Memory B cell (primary cell): ENCODE measurements around the gene LDLRAD4.
A peak's percentile ranks its signal among the peaks of the same experiment; 100 is the strongest.

Experiments used
- ATAC-seq: fragments of 150-1000 bp; cut with Tn5 transposase; 2 replicates; pipeline ENCODE4 v1.10.0; 2021; ENCODE audit warnings: low read depth, mild to moderate bottlenecking, moderate library complexity
- DNase-seq, 2 donors: peaks; one replicate each; pipeline ENCODE4 v3.0.0; 2022; ENCODE audit warnings: low spot score in 2 of 2
- H3K27ac Mint-ChIP-seq: one replicate; pipeline ENCODE4 v1.8.0; 2022; ENCODE audit warnings: mild to moderate bottlenecking, moderate library complexity, mixed read lengths
- H3K27me3 Mint-ChIP-seq: one replicate; pipeline ENCODE4 v1.8.0; 2022; ENCODE audit warnings: mixed read lengths
- H3K36me3 Mint-ChIP-seq: one replicate; pipeline ENCODE4 v1.8.0; 2022; ENCODE audit warnings: mild to moderate bottlenecking, mixed read lengths
- H3K4me1 Mint-ChIP-seq: one replicate; pipeline ENCODE4 v1.8.0; 2022; ENCODE audit warnings: mixed read lengths
- H3K4me3 Mint-ChIP-seq: one replicate; pipeline ENCODE4 v1.8.0; 2022; ENCODE audit warnings: mild to moderate bottlenecking, moderate library complexity, mixed read lengths
- H3K9me3 Mint-ChIP-seq: one replicate; pipeline ENCODE4 v1.8.0; 2022; ENCODE audit warnings: mixed read lengths

LDLRAD4 gene

DNA sequence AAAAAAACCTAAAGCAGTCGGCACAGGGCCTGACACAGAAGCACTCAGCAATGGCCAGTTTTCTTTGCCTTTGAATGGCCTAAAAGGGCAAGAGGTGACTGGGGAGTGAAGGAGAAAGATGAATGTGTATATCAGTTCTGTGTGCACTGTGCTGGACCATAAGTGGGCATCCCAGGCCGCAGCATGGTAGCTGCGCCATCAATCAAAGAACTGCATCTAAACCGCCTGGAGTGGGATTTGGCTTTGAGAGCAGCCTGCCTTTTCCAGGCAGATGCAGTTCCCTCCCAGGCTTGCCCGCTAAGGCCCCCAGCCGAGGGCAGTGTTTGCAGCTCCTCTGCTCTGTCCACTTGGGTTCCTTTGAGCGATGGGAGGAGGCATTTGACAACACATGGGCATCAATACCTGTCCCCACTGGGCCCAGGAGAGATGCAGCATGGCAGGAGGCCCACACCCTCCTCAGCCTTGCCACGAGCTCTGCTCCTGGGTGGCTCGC, 363.7 kb downstream of the LDLRAD4 start:
- Mint-ChIP-seq H3K4me3 (no peak overlapping the region), H3K4me1 (peaks cover 34% of the 10 kb centered on the region), H3K27ac (no peak overlapping the region)

GRCh38 chr18:13583576-13584550, 365.3 kb downstream of the LDLRAD4 start:
- no peaks in the 10 kb centered on the region for H3K36me3 Mint-ChIP-seq
- peaks cover 30% of the 10 kb centered on the region for H3K4me1 Mint-ChIP-seq
- no peaks in the 10 kb centered on the region for H3K27me3 Mint-ChIP-seq
- ATAC-seq: no peak
- H3K9me3 Mint-ChIP-seq: no peaks in the 10 kb centered on the region
- H3K4me3 Mint-ChIP-seq: no peak overlapping the region
- DNase-seq: no peak
- H3K27ac Mint-ChIP-seq: peak overlapping the region; percentile 1

More for the DNA sequence above, 363.7 kb downstream of the LDLRAD4 start:
- H3K36me3 Mint-ChIP-seq: no peaks in the 10 kb centered on the region
- H3K27me3 Mint-ChIP-seq: no peaks in the 10 kb centered on the region
- no peaks in the 10 kb centered on the region for H3K9me3 Mint-ChIP-seq
- ATAC-seq: no peak
- no peak for DNase-seq

- no peaks in the 10 kb centered on the region for H3K27me3 Mint-ChIP-seq
- H3K27ac Mint-ChIP-seq: peak overlapping the region; percentile 86
- no peaks in the 10 kb centered on the region for H3K9me3 Mint-ChIP-seq
- no peak overlapping the region for H3K4me3 Mint-ChIP-seq
- H3K36me3 Mint-ChIP-seq: no peaks in the 10 kb centered on the region
- DNase-seq: no peak
- ATAC-seq: no peak
- peaks cover 31% of the 10 kb centered on the region for H3K4me1 Mint-ChIP-seq
Observed at GRCh38 chr18:13584825-13585224, 366.3 kb downstream of the LDLRAD4 start.

- DNase-seq (no peak), ATAC-seq (peak; percentile 93)
- Mint-ChIP-seq H3K36me3 (no peaks in the 10 kb centered on the region), H3K4me3 (peak overlapping the region; percentile 68), H3K9me3 (no peaks in the 10 kb centered on the region), H3K27me3 (no peaks in the 10 kb centered on the region), H3K4me1 (peaks cover 30% of the 10 kb centered on the region), H3K27ac (peak overlapping the region; percentile 86)
Observed at GRCh38 chr18:13585379-13586153, 367.0 kb downstream of the LDLRAD4 start.

GRCh38 chr18:13587001-13587400, 368.4 kb downstream of the LDLRAD4 start:
- Mint-ChIP-seq H3K4me1 (peaks cover 33% of the 10 kb centered on the region), H3K27ac (peak overlapping the region; percentile 18), H3K9me3 (no peaks in the 10 kb centered on the region), H3K36me3 (no peaks in the 10 kb centered on the region), H3K4me3 (no peak overlapping the region), H3K27me3 (no peaks in the 10 kb centered on the region)
- no peak for DNase-seq
- ATAC-seq: peak; percentile 13

DNA sequence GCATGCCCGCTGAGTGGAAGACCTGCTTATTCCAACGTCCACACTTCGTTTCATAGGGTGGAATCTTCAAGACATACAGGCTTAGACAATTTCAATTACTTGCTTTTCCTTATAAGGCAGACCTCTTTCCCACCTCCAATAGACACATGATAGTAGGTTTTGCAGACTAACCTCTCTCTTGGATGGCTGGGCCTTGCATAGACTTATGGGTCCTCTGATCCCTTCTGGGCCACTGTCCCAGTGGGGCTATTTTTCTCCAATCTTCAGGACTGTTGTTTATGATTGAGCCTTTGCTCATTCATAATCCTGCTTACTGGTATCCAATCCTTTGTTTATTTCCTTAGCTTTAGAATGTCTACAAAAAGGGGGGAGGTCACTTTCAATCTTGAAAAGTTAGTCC, 368.9 kb downstream of the LDLRAD4 start:
- no peak for ATAC-seq
- Mint-ChIP-seq H3K4me3 (no peak overlapping the region), H3K9me3 (no peaks in the 10 kb centered on the region), H3K4me1 (peaks cover 33% of the 10 kb centered on the region), H3K27ac (peak overlapping the region; percentile 18), H3K36me3 (no peaks in the 10 kb centered on the region), H3K27me3 (no peaks in the 10 kb centered on the region)
- no peak for DNase-seq

GRCh38 chr18:13587937-13588336, 369.4 kb downstream of the LDLRAD4 start:
- Mint-ChIP-seq H3K9me3 (no peaks in the 10 kb centered on the region), H3K27ac (no peak overlapping the region), H3K4me3 (no peak overlapping the region), H3K4me1 (peaks cover 33% of the 10 kb centered on the region), H3K36me3 (no peaks in the 10 kb centered on the region), H3K27me3 (no peaks in the 10 kb centered on the region)
- DNase-seq (no peak), ATAC-seq (no peak)

DNA sequence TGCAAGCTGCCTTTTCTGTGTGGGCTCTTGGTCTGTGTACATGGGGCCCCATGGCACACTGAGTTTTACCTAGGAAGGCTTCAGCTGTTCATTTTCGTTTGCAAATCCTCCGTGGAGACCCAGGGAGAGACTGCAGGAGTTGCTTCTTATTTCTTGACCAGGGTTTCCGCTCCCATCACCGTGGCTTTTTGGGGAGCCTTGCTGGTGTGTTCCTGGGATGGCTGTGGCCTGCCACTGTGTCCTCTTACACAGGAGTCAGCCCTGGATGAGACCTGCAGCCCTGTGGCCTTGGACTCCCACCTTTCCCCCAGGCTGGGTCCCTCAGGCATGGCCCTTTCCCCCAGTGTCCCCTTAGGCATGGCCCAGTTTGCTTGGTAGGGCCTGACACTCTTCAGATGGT, 370.8 kb downstream of the LDLRAD4 start:
- no peak overlapping the region for H3K4me3 Mint-ChIP-seq
- no peak for ATAC-seq
- H3K9me3 Mint-ChIP-seq: no peaks in the 10 kb centered on the region
- no peak for DNase-seq
- no peaks in the 10 kb centered on the region for H3K27me3 Mint-ChIP-seq
- no peak overlapping the region for H3K27ac Mint-ChIP-seq
- H3K36me3 Mint-ChIP-seq: peaks cover 2% of the 10 kb centered on the region
- H3K4me1 Mint-ChIP-seq: peaks cover 34% of the 10 kb centered on the region

GRCh38 chr18:13589943-13590342, 371.4 kb downstream of the LDLRAD4 start:
- H3K27ac Mint-ChIP-seq: no peak overlapping the region
- no peak for DNase-seq
- peaks cover 2% of the 10 kb centered on the region for H3K36me3 Mint-ChIP-seq
- no peak for ATAC-seq
- peaks cover 29% of the 10 kb centered on the region for H3K4me1 Mint-ChIP-seq
- no peaks in the 10 kb centered on the region for H3K27me3 Mint-ChIP-seq
- H3K9me3 Mint-ChIP-seq: no peaks in the 10 kb centered on the region
- H3K4me3 Mint-ChIP-seq: no peak overlapping the region

- peaks cover 18% of the 10 kb centered on the region for H3K4me1 Mint-ChIP-seq
- H3K27me3 Mint-ChIP-seq: no peaks in the 10 kb centered on the region
- H3K4me3 Mint-ChIP-seq: no peak overlapping the region
- ATAC-seq (no peak), DNase-seq (no peak)
- H3K9me3 Mint-ChIP-seq: peaks cover 10% of the 10 kb centered on the region
- H3K36me3 Mint-ChIP-seq: peaks cover 11% of the 10 kb centered on the region
- no peak overlapping the region for H3K27ac Mint-ChIP-seq
Observed at GRCh38 chr18:13592246-13592645, 373.7 kb downstream of the LDLRAD4 start.

- Mint-ChIP-seq H3K27me3 (no peaks in the 10 kb centered on the region), H3K4me3 (no peak overlapping the region), H3K36me3 (peaks cover 15% of the 10 kb centered on the region), H3K4me1 (peaks cover 12% of the 10 kb centered on the region), H3K9me3 (peaks cover 20% of the 10 kb centered on the region), H3K27ac (no peak overlapping the region)
- no peak for DNase-seq
- no peak for ATAC-seq
Observed at GRCh38 chr18:13594551-13594950, 376.0 kb downstream of the LDLRAD4 start.

DNA sequence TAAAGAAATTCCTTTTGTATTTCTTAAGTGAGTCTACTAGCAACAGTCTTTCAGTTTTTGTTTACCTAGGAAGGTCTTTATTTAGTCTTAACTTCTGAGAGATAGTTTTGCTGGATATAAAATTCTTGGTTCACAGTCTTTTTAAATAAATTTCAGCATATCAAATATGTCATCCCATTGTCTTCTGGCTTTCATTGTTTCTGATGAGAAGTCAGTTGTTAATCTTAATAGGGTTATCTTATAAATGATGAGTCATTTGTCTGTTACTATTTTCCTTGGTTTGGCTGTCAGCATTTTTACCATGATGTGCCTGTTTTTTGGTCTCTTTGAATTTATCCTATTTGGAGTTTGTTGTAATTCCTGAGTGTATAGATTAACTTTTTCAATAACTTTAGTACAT, 378.5 kb downstream of the LDLRAD4 start:
- peaks cover 20% of the 10 kb centered on the region for H3K9me3 Mint-ChIP-seq
- H3K36me3 Mint-ChIP-seq: peaks cover 15% of the 10 kb centered on the region

DNA sequence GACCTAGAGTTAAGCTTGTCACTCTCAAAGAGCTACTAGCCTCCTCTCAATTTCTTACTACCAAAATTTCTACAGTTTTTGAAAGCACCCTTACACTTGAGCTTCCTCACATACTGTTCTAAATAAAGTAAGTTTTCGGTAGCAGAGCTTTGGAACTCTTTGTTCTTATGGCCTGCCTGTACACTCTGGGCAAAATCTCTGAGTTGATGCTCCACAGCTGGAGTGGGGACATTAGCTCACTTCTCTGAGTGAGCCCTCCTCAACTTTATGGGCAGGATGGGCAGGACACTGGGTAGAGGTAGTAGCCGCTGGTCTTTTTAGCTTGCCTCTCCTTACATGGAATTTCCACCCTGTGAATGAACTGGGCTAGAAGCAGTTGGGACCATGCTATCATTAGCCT, 380.0 kb downstream of the LDLRAD4 start:
- Mint-ChIP-seq H3K36me3 (peaks cover 15% of the 10 kb centered on the region), H3K27me3 (no peaks in the 10 kb centered on the region), H3K4me3 (no peak overlapping the region), H3K27ac (no peak overlapping the region), H3K9me3 (peaks cover 20% of the 10 kb centered on the region), H3K4me1 (peaks cover 12% of the 10 kb centered on the region)
- DNase-seq (no peak), ATAC-seq (no peak)

More for the DNA sequence above, 378.5 kb downstream of the LDLRAD4 start:
- ATAC-seq (no peak), DNase-seq (no peak)
- H3K4me1 Mint-ChIP-seq: peaks cover 13% of the 10 kb centered on the region
- H3K27ac Mint-ChIP-seq: peak overlapping the region; percentile 26
- H3K27me3 Mint-ChIP-seq: no peaks in the 10 kb centered on the region
- no peak overlapping the region for H3K4me3 Mint-ChIP-seq

- DNase-seq (no peak), ATAC-seq (no peak)
- no peaks in the 10 kb centered on the region for H3K27me3 Mint-ChIP-seq
- H3K36me3 Mint-ChIP-seq: peaks cover 13% of the 10 kb centered on the region
- H3K9me3 Mint-ChIP-seq: peaks cover 20% of the 10 kb centered on the region
- H3K4me1 Mint-ChIP-seq: peaks cover 7% of the 10 kb centered on the region
- H3K27ac Mint-ChIP-seq: no peak overlapping the region
- H3K4me3 Mint-ChIP-seq: no peak overlapping the region
Observed at GRCh38 chr18:13599031-13599430, 380.5 kb downstream of the LDLRAD4 start.
